ENCODE data around the gene NCAPD2.
"Not testable (repeated sequence)": the region's sequence is repeated elsewhere in the genome, so short reads cannot be mapped to it uniquely, and the experiment has no call there.

NCAPD2 gene

DNA sequence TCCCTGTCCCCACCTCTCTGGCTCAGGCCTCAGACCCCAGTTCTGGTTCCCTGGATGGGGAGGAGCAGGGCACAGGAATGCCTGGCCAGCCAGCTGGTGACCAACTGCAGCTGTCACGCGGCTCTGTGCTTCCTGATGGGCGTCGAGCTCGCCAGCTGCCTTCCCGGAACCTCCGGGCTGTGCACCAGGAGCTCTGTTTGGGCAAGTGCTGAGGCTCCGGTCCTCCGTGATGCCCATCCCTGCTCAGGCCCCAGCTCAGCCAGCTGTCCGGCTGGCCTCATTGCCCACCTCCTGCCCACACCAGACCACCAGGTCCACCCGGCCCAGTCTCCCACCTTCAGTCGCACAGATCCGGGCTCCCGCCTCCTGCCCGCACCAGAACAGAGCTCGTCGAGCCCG is 57.2 kb downstream of the NCAPD2 start:
- DNase-seq = no peak

DNA sequence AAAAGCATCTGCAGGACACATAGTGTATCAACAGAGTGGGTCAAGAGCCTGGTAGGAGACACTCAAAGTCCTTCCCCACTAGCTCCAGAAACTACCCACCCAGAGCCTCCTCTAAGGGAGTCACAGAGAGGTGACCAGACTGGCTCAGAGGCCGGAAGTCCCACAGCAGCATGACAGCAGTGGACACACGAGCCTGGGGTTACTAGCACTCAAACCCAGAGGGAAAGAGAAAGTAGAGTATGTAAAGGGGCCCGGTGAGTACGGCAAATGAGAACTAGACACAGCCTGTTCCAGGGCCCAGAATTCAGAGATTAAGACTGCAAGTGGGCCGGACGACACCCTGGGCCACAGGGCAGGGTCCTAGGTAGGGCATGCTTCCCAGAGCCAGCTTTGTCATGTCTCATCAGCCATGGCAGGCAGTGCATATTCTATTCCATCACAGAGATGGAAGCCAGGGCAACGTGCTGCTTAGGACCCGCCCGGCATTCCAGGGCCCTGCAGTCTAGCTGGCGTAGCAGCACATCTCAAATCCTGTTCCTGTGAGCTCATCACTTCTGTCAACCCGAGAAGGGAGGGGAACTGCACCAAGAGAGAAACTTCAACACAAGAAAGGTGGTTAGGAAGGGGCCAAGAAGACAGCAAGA is 57.7 kb downstream of the NCAPD2 start:
- DNase-seq = no peak

DNA sequence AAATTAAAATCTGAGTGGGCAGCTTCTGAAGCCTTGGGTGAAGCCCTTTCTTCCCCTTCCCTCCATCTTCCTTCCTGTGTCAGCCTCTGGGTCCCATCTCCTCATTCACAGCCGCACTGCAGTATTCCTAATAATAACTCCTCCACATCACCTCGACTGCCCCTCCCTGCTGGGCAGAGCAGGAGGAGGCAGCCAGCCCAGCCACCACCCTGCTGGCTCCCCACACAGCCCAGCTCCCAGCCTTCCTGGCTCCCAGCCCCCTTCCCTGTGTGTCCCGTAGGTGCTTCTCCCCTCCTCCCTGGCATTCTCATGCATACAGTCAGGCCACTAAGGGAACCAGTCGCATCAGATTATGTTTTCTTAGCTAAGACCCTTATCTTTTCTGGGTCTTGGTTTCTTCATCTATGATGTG is 58.2 kb downstream of the NCAPD2 start:
- no peak for DNase-seq

DNA sequence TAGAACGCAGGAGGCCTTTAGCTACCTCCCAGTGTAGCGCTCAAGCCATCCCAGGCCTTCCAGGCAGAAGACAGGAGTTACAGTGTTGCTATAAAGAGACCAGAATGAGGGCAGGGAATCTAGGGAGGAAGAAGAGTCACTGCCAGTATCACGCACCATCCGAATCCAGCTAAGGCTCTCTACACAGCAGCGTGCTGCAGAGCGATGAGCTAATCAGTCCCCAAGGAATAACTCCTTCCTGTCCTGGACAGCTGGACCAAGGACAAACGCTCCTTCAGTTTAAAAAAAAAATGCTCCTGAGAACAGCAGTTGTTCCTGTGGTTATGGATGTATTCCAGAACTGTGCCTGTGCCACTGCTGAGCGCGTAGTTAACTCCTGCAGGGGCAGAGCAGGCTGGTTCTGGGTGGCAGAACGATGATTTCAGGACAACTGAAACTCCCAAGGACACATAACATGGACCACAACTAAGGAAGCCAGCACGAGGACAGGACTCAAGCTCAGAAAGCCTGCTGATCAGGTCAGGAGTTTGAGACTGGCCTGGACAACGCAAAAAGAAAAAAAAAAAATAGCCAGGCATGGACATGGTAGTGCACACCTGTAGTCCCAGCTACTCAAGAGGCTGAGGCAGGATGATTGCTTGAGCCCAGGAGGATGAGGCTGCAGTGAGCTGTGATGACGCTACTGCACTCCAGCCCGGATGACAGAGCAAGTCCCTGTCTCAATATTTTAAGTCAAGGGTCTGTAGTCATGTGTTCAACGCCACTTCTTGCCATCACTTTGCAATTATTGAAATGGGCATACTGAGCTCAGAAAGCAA is 59.4 kb downstream of the NCAPD2 start:
- no peak for DNase-seq

DNA sequence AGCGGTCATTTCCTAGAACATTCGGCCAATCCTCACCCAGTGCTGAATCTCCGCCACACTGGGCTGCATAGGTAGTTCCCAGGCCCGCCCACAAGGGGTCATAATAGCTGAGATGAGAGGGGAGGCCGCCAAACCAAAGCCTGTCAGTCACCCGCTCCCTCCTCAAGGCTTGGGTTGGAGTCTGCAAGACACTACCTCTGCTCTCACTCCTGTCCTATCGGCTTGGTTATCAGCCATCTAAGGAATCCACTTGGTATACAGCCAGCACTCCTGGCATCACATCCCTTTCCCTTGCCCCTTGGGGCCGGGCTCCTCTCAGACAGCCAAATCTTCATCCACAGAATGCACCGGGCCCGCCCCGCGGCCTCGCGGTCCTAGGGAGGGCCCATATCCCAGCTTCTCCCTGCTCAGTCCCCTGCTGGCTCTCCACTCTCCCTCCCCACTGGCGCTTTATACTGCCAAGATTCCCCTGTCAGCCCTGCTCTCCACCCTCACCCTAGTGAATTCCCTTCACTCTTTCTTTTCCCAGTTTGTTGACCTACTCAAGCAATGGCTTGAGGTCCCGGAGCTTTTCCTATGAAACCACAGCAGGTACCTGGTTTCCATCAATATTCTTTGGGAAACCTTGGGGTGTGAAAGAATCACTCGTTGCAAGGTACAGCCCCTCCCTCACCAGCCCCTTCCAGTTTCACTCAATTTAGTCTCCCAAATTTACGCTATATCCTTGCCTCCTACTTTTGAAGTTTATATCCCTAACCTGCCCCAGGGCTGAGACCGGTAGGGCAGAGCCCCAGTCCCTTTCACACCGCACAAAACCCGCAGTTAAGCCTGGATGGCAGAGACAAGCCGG is 60.5 kb downstream of the NCAPD2 start:
- DNase-seq = no peak

DNA sequence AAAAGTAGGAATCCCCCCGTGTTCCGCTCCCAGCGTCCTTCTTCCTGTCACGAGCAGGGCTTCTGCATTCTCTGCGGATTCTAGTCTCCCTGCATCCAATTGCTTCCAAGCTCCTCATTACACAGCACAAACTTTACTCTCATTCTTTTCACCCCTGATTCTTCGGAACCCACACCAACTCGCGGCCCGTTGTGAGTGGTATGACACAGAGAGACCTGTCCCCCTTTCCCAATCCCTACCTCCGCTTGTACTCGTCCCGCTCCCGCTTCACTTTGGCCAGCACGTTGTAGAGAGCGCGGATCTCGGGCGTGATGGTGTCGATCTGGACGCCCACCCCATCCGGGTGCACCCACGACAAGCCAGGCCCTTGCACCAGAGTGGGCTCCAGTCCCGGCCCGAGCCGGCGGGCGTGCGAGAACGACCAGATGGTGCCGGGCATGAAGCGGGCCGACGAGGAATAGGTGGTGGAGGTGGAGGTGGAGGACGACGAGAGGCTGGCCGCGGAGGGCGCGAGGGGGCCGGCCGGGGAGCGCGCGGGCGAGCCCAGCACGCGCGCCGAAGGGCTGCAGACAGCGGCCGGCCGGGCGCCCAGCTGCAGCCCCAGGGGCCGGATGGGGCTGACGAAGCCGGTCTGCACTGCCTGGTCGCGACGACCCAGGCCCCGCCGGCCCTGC is 61.3 kb downstream of the NCAPD2 start:
- DNase-seq = no peak

DNA sequence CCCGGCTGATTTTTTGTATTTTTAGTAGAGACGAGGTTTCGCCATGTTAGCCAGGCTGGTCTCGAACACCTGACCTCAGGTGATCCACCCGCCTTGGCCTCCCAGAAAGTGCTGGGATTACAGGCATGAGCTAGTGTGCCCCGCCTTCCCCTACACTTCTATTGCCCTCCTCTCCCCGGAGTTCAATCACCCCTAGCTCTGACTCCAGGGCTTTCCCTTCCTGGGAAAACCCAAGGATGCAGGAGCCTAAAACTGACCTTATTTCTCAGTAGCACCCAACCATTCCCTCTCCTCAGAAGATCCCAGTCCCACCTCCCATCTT is 62.6 kb downstream of the NCAPD2 start:
- not testable (repeated sequence) for DNase-seq

DNA sequence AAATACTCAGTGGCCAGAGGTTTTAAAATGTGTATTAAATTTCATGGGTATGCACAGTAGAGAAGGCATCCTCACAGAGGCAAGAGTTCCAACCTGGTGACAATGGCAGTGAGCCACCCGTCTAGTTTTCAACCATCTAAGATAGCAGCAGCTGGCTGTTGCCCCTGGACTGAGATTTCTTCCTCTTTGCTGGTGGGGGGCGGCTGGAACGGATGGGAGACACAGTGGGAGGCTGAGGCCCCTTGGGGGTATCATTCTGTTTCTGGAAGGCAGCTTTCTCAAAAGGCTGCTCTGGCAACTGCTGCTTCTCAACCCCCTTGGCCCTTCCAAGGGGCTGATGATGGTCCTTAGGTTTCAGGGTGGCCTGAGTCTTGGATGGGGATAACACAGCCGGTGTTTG is 63.0 kb downstream of the NCAPD2 start:
- DNase-seq = no peak

DNA sequence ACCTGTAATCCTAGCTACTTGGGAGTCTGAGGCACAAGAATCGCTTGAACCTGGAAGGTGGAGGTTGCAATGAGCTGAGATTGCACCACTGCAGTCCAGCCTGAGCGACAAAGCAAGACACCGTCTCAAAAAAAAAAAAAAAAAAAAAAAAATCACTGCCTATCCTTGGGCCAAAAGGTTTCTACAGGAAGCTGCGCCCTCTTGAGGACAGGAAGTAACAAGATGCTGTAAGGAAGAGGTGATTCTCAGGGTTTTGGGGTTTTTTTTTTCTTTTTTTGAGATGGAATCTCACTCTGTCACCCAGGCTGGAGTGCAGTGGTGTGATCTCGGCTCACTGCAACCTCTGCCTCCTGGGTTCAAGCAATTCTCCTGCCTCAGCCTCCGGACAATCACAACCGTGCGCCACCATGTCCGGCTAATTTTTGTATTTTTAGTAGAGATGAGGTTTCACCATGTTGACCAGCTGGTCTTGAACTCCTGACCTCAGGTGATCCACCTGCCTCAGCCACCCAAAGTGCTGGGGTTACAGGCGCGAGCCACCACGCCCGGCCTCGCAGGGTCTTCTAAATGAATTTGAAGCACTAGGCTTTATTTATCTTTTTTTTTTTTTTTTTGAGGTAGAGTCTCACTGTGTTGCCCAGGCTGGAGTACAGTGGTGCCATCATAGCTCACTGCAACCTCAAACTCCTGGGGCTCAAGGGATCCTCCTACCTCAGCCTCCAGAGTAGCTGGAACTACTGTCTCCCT is 64.3 kb downstream of the NCAPD2 start:
- DNase-seq = not testable (repeated sequence)

DNA sequence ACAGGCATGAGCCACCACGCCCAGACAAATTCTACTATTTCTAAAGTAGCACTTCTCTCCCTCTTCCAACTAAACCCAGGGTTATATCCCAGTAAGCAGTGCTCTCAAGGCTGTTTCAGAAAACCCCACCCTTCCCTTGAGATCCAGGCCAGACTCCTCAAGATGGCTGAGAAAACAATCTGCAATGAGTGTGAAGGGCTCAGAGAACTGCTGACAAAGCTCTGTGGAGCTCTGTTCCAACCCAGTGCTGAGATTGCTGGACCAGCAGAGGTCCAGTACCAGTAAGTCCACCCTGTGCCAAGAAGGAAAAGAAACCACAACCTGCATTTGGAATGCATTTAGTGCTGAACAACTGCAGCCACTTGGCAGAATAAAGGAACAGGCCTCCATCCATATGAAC is 65.6 kb downstream of the NCAPD2 start:
- DNase-seq = no peak

DNA sequence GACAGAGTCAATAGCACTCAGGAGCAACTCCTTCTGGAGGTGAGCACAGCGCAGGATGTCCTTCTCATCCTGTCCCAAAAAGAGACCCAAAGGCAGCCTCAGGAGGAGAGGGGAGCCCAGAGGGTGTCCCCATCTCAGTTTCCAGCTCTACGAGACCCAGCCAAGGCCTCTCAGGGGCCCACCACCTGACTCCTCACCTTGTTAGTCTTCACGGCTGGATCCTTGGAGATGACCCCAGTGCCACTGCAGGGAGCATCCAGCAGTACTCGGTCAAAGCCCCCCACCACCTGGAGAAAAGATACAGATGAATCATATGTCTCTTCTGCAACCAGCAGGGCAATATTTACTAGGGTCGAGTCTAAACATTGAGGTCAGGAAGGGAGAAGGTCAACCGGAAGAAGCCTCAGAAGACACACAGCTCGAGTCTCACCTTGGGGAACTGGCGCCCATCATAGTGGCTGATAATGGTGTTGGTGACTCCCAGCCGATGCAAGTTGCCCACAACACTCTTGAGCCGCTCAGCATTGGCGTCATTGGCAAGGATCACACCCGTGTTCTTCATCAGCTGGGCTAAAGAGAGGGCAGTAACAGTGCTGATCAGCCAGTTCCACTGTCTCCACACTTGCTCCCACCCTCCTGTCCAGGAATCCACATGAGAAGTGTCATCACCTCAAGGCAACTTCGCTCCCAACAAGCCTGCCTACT is 66.8 kb downstream of the NCAPD2 start:
- no peak for DNase-seq

DNA sequence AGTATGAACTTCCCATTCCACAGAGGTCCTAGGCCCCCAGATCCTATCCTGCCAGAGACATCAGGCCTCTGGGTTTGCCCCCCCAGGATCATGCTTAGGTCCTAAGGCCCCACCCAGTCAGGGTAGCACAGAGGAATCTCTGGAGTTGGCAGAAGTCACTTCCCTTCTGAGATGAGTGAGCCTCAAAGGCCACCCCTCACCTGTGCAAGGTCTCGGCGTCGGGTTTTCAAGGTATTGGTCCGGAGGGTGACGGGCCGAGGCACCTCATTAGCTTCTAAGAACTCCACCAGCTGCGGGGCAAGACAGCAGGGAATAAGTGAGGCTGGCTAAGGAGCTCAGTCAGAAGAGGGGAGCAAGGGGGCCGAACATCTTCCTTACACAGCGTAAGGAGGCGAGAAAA is 69.0 kb downstream of the NCAPD2 start:
- no peak for DNase-seq

DNA sequence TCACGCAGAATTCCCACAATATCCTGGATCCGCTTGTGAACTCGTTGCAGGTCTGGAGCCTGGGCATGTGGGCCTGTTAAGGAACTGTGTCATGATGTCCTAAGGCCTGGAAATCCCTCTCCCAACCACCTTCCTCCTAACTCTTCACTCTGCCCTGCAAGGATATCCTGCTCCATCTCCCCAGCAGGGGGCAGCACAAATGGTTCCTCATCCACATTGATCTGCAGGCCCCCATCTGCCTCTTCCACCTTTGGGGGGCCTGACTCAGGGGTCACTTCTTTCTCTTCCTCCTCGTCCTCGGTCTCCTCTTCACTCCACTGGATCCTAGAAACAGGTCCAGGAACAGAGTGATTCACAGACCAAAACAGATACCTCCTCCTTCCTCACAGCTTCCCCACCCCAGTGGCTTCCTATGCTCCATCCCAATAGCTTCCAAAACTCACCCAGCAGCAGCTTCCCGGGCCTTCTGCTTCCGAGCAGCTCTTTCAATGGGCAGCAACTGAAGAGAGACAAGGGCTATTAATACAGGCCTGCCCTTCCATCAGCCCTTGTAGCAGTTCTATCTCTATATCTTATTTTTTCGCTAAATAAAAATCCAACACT is 69.6 kb downstream of the NCAPD2 start:
- no peak for DNase-seq

DNA sequence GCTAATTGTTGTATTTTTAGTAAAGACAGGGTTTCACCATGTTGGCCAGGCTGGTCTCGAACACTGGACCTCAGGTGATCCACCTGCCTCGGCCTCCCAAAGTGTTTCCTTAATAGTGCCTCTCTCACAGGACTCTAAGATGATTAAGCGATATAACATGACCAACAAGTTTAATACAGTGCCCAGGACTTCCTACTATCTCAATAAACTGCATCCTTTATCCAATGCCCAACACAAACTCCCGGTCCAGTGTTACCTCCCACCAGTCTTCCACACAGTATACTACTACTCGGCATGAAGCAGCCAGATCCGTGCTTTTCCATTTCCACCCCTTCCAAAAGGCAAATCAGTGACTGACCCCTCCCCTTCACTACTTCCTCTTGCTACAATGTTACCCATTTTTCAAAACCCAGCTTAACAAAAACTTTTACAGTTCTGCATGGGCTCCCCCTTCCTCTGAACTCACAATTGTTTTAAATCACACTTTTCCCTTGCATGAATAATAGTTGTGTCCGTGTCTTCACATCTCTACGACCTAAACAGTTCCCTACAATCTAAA is 73.3 kb downstream of the NCAPD2 start:
- no peak for DNase-seq

DNA sequence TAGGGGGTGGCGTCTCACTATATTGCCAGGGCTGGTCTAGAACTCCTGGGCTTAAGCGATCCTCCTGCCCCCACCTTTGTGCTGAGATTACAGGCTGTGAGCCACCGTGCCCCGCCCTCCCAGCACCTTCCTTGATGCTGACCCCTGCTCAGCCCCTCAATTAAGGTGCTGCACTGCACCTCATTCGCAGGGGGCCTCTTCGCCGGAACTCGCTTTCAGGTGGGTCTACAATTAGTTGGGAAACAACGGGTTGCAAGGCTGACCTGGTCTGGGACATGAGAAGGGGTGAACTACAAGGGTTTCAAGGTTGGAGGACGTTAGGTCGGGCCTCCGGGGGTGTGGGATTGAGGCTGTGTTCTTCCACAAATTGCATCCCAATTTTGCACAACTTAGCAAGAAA is 75.4 kb downstream of the NCAPD2 start:
- no peak for DNase-seq

DNA sequence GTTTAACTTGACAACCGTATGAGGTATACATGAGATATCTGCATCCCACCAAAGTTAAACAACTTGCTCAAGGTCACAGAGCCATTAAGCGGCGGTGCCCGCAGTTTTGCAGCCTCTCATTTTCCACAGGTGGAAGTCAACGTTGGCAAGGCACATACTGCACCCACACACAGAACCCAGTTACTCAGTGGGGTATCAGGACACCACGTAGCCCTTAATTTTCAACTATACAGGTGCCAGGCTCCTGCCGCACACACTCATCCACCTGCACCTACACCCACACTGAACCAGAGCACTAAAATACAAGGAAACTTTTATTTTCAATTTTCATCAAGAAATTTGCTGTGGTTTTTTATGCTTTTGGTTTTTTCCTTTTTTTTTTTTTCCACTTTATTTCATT is 75.9 kb downstream of the NCAPD2 start:
- no peak for DNase-seq

DNA sequence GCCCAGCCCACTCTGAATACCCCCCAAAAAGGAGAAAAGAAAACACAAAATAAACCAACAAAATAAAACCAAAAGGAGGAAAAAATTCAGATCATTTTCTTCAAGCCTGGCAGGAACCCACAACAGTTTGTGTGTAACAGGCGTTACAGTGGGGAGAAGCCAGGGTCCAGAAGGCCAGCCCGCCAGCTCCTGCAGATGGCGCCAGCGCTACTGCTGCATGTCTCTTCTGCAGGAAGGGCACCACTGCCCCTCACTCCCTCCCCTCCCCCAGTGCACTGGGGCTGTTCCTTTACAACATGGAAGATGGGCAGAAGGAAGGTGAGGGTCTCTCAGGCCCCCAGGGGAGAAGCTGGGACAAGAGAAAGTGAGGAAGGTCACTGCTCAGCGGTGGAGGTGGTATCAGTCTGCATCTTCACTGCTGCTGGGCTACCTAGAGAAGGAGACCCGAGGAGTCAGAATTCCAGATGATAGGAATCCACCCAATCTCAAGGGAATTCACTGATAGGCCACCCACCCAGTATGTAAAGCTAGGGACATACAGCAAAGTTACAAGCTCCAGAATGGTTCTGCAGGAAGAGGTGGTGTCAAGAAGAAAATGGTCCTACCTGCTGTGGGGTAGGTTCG is 76.5 kb downstream of the NCAPD2 start:
- no peak for DNase-seq

DNA sequence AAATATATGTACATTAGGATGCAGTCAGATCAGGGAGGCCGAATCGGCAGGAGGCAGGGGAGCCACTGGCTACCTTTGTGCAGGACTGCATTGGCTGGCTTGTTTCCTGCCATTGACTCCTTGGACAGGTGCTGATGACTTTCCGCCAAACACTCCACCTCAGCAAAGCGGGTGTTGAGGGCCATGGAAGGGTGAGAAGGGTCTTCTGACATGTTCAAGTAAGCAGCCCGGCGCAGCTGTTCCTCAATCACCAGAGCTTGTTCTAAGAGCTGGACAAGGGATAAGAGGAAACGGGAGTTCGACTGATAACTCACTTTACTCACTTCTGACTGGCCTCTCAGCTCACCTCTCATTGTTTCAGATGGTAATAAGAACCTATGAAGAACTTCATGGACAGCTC is 79.1 kb downstream of the NCAPD2 start:
- DNase-seq = no peak

DNA sequence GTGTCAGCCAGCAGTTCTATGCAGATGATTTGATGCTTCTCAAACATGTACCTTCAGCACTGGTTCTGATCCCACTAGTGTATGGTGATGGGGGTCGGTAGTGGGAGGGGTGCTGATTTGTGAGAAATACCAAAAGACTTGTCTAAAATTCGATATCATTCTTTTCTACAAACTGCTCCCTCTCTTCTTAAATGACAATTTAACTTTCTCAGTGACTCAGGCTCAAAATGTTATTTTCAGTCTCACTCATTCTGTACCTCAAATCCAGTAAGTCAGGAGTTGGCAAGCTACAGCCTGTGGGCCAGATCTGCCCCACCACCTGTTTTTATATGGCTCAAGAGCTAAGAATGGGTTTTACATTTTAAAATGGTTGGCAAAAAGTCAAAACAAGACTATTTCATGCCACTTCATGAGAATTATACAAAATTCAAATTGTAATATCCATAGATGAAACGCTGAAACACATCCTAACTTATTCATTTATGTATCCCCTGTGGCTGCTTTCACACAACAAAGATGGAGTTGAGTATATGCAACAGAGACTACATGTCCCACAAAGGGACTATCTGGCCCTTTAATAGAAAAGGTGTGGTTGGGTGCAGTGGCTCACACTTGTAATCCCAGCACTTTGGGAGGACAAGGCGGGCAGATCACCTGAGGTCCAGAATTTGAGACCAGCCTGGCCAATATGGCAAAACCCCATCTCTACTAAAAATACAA is 80.8 kb downstream of the NCAPD2 start:
- no peak for DNase-seq

DNA sequence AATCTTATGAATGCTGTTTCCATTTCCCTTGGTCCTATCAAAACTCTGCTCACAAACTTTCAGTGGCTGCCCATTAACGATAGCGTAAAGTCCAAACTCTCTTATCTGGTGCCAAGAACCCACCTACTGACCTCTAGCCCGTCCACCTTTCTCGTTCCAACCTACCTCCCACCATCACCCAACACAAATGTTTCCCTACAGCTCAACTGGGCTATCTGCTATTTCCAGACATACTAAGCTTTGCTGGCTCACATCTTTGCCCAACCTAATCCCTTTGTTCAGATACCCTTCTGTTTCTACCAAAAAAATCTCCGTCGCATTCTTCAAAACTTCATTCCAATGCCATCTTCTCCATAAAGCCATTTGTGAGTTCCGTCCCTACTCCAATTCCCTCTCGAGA is 81.7 kb downstream of the NCAPD2 start:
- DNase-seq = no peak

Measured in NCI-H1417 treated with DMSO at 0.1 percent for 48 hours (cell line).